GF-D8 (cell line): ENCODE data around the gene LCTL.

Experiments
- DNase-seq: peaks from one replicate; lab custom pipeline; 2025; lab: John Stamatoyannopoulos, UW

LCTL gene, protein sequence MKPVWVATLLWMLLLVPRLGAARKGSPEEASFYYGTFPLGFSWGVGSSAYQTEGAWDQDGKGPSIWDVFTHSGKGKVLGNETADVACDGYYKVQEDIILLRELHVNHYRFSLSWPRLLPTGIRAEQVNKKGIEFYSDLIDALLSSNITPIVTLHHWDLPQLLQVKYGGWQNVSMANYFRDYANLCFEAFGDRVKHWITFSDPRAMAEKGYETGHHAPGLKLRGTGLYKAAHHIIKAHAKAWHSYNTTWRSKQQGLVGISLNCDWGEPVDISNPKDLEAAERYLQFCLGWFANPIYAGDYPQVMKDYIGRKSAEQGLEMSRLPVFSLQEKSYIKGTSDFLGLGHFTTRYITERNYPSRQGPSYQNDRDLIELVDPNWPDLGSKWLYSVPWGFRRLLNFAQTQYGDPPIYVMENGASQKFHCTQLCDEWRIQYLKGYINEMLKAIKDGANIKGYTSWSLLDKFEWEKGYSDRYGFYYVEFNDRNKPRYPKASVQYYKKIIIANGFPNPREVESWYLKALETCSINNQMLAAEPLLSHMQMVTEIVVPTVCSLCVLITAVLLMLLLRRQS

DNA sequence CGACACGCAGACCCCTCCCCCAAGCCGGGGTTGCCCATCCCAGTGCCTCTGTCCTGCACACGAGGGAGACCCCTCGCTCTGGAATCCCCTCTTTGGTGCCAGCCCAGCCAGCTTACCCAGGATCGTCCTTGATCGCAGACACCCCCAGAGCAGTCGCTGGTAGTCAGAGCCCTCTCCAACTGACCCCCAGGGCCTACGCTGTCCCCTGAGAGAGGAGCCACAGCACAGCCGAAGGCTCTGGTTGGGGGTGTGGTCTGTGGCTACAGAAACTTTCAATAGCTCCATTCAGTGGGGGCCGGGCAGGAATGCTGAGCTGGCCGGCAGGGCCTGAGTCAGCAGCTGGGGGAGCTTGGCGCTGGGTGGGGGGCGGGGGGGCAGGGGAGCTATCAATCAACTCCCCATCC is at the start of gene LCTL:
LCTL (minus strand) TSS at position 258 of the 404 bp plus-strand sequence. CDS start 633 bp downstream, outside the sequence.
- no peak for DNase-seq

DNA sequence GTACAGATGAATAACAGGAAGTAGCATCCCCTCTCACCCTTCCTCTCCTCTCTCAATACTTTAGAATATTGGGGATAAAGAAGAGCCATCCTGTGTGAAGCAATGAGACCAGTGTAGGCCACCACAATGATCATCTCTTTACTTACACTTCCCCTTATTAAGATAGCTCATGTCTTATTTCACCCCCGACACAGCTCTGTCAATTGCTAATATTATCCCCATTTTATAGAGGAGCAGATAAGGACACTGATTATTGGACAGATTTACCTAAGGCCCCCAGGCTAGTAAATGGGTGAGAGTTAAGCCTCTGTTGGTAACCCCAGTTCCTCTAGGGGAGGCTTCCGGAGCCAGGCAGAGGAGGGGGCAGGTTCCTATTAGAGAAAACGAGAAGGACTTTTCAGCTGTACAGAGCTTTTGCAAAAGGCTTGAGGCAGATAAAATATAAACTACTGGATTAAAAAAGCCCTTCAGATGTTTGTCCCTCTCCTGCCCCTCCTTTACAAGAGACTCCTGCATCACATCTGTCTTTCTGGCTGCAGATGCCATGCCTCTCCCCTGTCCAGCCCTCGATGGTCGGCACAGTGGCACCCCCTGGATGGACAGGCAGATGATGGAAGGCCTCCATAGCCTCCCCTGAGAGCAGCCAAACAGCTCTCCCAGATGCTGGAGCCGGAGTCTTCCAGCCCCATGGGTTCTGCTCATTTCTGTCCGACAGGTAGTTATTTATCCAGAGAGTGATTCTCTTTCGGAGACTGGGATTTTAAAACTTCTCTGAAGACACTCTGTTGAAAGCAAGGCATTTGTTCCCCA is 49.4 kb upstream of the LCTL start:
- DNase-seq: peak; percentile 36

DNA sequence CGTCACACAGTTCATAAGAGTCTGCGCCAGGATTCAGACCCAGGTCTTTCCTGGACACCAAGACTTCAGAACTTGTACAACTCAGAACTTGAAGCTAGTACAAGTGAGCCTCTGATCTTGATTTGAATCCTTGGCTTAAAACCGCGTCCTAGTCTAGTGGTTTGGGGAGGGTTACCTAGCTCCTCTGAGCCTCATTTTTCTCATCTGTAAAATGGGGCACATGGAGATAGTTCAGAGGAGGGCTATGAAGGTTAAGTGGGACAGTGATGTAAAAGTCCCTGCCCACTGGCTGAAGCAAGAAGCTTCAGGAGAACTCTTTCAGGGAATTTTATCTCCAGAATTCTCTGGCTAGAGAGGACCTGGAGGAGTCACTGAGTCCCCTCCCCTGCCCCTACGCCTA is 48.7 kb upstream of the LCTL start:
- no peak for DNase-seq

DNA sequence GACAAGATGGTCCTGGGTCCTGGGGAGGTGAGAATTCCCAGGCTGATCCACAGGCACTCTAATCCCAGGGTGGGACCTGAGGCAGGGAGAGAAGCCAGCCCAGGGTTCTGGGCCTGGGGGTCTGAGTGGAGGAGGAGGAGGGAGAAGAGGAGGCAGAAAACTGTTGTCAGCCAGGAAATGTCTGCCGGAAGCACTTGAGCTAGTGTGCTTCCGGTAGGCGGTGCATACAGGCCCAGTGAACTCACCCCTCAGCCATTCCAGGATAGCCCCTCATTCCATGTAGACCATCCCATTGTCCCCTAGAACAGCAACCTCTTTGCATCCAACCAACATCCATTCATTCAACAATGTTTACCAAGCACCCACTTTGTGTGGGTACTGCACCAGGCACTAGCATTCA is 47.9 kb upstream of the LCTL start:
- DNase-seq: peak; percentile 40

DNA sequence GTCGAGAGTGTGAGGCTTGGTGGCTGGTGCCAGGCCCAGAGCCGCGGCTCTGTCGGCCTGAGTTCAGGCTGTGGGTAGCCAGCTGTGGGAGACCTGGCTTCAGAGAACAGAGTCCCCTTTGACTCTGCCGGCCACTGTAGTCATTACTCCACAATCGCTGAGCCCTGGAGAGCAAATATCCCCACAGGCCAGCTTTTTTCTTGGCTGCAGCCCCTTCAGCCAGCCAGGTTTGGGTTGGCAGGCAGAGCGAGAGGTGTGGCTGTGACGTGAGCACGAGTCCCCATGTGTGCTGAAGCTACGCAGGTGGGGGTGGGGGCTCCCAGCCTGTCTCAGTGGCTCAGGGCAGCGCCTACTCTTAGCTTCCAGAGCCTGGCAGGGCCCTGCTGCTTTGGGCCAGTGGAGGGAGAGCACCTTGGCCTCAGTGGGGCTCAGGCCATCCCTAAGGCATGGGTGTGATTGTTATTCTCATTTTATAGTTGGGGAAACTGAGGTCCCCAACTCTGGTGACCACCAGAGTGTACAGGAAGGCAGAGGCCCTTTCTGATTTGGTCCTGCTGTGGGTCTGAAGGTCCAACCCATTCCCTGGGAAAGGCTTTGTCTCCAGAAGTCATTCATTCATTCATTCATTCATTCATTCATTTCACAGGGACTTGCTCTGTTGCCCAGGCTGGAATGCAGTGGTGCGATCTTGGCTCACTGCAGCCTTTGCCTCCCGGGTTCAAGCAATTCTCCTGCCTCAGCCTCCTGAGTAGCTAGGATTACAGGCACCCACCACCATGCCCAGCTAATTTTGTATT is 45.7 kb upstream of the LCTL start:
- DNase-seq: no peak

DNA sequence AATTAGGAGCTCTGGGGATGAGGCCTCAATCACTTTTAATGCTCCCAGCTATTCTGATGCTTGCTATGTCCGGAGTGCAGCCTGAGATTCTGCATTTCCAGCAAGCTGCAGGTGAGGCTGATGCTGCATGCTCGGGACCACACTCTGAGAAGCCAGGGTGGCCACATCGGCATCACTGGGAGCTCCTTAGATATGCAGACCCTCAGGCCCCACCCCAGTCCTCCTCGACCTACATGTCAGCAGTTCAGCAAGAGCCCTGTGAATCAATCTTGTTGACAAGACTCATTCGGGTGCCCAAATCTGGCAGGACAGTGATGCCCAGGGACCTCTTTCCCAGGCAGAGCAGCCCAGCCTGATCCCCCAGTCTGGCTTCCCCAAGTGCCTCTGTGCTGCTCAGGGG is 44.1 kb upstream of the LCTL start:
- no peak for DNase-seq

DNA sequence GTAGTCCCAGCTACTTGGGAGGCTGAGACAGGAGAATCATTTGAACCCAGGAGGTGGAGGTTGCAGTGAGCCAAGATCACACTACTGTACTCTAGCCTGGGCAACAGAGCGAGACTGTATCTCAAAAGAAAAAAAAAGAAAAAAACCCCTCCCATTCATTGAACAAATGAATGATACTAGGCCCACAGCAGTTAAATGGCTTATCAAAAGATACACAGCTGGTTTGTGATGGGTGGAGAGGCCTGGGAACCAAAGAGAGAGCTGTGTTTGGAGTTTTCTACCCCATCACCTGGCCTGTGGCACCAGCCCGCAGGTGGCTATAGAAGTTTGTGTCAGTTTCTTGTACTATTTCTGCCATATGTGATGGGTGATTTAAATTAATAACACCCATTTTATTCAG is 43.1 kb upstream of the LCTL start:
- no peak for DNase-seq

DNA sequence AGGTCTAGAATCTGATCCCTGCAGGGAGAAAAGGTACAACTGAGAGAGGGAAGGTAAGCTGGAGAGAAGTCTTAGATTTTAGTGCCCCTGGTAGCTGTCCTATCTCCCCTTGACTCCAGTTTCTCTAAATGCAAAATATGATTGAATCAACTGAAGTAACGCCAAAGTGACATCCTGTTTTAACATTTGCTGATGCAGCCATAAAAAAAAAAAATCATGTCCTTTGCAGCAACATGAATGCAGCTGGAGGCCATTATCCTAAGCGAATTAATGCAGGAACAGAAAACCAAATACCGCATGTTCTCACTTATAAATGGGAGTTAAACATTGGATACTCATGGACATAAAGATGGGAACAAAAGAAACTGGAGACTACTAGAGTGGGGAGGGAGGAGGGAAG is 42.4 kb upstream of the LCTL start:
- DNase-seq: no peak

DNA sequence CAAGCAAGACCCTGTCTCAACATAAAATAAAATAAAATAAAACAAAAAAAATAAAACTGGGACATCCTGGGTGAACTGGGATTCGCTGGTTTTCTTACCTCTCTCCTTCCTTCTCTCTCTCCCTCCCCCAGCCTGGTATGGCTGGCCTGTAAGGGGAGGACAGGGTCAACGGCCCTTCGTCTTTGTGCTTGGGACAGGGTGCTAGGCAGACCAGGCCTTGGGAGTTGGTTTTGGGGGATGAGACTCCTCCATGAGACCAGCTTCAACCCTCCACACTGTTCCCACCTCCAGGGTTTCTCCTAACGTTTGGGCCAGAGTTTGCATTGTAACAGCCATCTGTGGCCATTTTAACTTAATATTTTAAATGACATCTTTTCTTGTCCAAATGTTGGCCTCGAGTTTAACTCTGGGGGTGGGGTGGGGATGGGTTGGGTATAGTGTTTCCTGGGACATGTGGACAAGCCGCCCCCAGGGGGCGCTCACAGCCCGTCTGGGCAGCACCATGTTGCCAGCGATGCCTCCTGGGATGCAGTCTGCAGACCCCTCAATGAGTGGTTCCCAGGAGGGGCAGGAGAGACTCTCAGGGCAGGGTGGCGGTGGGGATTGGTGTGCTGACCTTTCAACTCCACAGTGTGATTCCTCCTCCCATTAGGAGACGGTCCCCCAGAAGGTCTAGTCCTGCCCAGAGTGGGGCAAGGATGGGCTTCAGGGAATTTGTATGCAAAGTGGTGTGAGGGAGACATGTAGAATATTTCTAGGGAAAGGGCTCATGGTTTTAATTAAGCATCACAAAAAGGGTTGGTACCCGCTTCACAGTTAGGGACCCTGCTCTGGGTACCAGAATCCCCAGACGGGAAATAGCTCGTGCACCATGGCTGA is 37.7 kb upstream of the LCTL start:
- no peak for DNase-seq

DNA sequence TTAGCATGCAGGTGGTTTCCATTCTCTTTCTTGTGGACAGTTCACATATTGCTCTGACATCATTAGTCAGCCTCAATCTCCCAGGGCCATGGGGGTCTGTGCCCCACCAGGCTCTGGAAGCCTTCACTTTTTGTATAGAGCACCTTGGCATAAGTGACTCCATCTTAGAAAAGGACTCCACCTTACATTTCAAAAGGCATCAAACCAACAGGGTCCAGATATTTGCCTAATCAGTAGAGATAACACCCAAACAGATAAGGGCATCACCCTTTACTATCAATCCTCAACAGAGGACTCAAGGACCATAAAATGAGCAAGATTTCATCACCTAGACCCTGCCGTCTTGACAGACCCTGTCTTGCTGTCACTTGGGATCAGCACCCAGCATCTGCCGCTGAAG is 35.7 kb upstream of the LCTL start:
- no peak for DNase-seq

DNA sequence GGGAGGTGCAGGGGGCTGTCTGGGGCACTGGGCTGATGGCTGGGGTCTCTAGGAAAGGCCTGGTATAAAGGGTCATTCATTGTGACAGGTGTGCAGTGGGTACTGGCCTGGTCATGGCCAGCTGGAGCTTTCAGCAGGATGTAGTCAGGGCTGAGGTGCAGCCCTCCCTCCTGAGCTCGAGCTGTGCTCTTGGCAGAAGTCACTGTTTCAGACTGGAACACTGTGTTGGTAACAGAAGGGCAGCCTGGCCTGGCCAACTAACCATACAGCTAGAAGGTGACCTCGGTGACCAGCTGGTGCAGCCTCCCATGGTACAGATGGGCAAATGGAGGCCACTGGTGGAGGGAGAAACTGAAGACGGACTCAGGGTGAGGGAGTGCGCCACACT is 34.4 kb upstream of the LCTL start:
- DNase-seq: no peak

DNA sequence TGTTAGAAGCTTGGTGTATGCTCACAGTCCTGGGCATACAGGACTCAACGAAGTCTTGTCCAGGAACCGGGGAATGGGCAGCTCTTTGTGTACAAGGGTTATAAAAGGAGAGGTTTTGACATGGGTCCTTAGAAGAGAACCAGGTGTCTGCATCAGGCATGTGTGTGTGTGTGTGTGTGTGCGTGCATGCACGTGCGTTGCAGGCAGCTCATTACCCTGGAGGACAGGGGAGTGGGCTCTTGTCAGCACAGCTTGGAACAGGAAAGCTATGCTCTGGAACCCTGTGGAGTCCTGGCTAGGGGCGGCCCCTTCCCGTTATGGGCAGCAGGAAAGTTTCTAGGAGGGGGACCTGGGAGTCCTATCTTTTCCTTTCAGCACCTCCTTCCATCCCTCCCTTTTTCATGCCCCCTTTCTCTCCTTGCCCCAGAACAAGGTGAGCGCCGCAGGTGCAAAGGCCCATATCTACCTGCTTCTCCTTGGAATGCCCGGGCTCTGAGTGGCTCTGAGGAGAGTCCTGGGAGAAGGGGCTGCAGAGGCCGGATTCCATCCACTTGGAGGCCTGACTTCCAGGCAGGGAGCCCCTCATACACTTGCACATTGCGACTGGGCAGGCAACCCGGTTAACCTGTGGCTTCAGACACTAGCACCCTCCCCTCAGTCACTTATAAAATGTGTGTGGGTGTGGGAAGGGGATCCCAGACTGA is 33.9 kb upstream of the LCTL start:
- no peak for DNase-seq

DNA sequence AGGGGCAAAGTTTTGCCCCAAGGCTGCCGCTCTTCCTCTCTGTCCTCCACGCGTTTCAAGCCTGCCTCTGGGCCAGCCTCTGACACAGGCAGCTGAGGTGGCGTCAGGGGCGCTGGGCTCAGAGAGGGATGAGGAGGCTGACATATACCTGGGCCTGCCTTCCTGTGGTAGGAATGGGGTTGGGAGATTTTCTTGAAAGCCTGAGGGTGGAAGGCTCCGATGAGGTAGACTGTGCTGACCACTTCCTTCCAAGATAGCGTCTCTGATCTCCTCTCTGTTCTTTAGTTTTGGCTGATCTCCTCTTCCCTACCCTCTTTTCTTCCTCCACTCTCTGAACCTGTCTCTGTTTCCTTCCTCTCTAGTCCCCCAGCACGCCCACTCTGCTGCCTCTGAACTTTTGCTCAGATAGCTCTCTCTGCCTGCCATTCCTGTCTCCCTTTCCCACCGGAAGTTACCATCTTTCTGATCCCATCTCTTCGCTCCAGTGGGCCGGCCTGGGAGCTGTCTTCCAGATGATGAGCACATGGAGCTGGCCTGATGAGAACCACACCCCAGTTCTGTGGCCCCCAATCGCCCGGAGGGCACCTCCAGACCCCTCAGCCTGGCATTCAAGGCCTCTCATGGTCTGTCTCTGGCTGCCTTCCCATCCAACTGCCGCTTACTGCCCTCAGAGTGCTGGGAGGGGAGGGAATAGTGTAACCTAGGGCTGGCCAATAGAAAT is 32.5 kb upstream of the LCTL start:
- DNase-seq: no peak

DNA sequence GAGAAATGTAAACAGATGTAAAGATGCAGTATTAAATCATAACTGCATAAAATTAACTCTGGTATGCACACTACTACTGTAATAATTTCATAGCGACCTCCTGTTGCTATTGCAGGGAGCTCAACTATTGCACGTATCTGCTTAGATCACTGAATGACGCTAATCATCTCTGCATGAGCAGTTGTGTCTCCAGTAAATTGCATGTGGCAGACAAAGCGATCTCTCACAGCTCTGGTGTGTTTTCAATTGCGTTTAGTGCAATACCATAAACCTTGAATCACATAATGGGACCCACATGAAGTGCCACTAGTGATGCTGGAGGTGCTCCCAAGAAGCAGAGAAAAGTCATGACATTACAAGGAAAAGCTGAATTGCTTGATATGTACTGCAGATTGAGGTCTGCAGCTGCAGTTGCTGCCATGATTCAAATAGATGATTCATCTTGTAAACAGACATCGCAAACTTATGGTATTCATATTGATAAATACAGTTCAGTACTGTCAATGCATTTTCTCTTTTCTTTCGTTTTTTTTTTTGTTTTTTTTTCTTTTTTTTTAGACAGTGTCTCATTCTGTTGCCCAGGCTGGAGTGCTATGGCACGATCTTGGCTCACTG is 30.2 kb upstream of the LCTL start:
- DNase-seq: no peak

DNA sequence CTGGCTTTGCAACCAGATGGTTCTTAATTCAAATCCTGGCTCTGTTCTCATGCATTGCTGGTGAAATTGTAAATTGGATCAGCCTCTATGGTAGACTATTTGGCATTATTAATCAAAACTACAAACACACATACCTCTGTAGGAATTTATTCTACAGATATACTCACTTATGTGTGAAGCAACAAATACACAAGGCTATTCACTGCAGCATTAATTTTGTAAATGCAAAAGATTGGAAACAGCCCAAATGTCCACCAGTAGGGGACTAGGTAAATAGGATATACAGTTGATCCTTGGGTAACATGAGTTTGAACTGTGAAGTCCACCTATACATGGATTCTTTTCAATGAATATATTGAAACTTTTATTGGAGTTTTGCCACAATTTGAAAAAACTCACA is 29.5 kb upstream of the LCTL start:
- DNase-seq: no peak

DNA sequence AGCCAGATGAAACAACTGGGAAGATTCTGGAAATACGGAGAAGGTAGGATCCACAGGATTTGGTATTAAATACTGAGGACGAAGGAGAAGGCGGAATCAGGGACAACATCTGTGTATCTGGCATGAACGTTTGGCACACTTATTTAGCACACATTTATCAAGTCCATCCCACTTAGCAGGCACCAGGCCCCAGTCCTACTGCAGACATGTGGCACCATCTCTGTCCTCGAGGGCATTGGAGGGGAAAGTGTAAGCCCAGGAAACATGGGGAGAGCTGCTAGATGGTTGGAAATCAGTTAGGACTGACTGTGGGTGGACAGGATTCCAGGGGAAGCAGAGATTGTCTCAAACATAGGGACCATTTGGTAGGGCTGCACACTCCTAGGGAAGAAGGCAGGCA is 29.0 kb upstream of the LCTL start:
- no peak for DNase-seq

DNA sequence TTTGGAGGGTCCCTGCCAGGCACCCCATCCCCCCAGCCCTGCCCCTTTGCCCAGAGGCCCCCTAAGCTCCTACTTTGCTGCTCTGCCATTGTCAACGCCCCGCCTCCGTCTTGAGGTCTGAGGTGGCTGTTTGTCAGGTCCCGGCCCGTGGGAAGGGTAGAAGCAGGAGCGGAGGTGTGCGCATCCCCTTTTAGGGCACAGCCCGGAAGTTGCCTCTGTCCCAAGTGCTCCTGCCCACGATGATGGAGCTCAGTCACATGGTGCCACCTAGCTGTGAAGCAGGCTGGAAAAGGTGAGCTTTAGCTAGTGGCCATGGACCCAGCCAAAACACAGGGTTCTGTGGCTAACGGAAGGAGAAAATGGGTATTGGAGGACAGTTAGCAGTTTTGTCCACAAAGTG is 28.5 kb upstream of the LCTL start:
- no peak for DNase-seq

DNA sequence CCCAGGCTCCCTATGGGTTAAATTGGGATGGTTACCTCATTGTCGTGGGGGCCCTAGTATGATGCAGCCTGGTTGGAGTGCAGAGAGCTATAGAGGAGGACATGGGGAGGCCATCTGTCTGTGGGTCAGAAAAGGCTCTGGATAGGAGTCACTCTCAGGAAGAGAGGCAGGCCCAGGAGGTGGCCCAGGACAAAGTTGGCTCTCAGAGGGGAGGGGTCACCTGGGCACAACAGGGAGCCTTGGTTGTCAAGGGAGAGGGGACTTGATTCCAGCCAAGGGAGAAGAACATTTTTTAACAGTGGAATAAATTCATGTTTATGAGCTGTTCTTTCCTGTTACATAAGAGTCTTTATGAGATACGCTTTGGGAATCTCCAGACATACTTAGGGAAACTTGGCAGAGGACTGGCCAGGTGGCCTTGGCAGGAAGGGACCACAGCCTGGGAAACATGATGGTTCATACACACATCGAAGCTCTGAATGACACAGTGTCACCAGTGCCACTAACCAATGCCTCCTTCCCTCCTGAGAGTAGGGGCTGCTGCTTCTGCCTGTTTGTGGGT is 27.5 kb upstream of the LCTL start:
- no peak for DNase-seq
